ENCODE measurements around the gene CSF1R. TPM values are rescaled to one million over a fixed set of nuclear protein-coding genes. Genes with fewer than 3 reads are reported as not detected.
A peak's percentile ranks its signal among the peaks of the same experiment; 100 is the strongest.

The CSF1R gene
- total RNA-seq, 1 donor from 2014 or later, result 0.65 TPM

GRCh38 chr5:150131978-150132694 lies 45.8 kb upstream of the CSF1R start:
- Mint-ChIP-seq H3K27me3 (ENCODE audit: low read depth) (no peaks in the 10 kb centered on the region), H3K4me3 (ENCODE audit: unreplicated experiment) (no peak overlapping the region), H3K36me3 (ENCODE audit: low read depth) (peaks cover 62% of the 10 kb centered on the region), H3K9me3 (ENCODE audit: low read depth) (no peaks in the 10 kb centered on the region), H3K27ac (ENCODE audit: unreplicated experiment) (peak overlapping the region; percentile 52), H3K4me1 (ENCODE audit: low read depth) (peaks cover 84% of the 10 kb centered on the region)
- no peak for DNase-seq (ENCODE audit: low spot score)
- TF ChIP-seq CTCF (IDR thresholded peaks at IDR 0.05), result no peak

- H3K36me3 Mint-ChIP-seq (ENCODE audit: low read depth), result peaks cover 66% of the 10 kb centered on the region
- peak overlapping the region; percentile 34 for H3K27ac Mint-ChIP-seq (ENCODE audit: unreplicated experiment)
- no peaks in the 10 kb centered on the region for H3K27me3 Mint-ChIP-seq (ENCODE audit: low read depth)
- peaks cover 77% of the 10 kb centered on the region for H3K4me1 Mint-ChIP-seq (ENCODE audit: low read depth)
- no peak for DNase-seq (ENCODE audit: low spot score)
- no peak overlapping the region for H3K4me3 Mint-ChIP-seq (ENCODE audit: unreplicated experiment)
- no peak for TF ChIP-seq CTCF (IDR thresholded peaks at IDR 0.05)
- H3K9me3 Mint-ChIP-seq (ENCODE audit: low read depth), result no peaks in the 10 kb centered on the region
Measured at GRCh38 chr5:150131461-150131860, 45.1 kb upstream of the CSF1R start.

- H3K9me3 Mint-ChIP-seq (ENCODE audit: low read depth), result no peaks in the 10 kb centered on the region
- no peak for TF ChIP-seq CTCF (IDR thresholded peaks at IDR 0.05)
- no peaks in the 10 kb centered on the region for H3K27me3 Mint-ChIP-seq (ENCODE audit: low read depth)
- DNase-seq (ENCODE audit: low spot score), result no peak
- peaks cover 67% of the 10 kb centered on the region for H3K4me1 Mint-ChIP-seq (ENCODE audit: low read depth)
- H3K4me3 Mint-ChIP-seq (ENCODE audit: unreplicated experiment), result no peak overlapping the region
- no peak overlapping the region for H3K27ac Mint-ChIP-seq (ENCODE audit: unreplicated experiment)
- H3K36me3 Mint-ChIP-seq (ENCODE audit: low read depth), result peaks cover 73% of the 10 kb centered on the region
Measured at GRCh38 chr5:150130493-150130922, 44.2 kb upstream of the CSF1R start.

- H3K4me3 Mint-ChIP-seq (ENCODE audit: unreplicated experiment), result no peak overlapping the region
- H3K4me1 Mint-ChIP-seq (ENCODE audit: low read depth), result peaks cover 62% of the 10 kb centered on the region
- H3K36me3 Mint-ChIP-seq (ENCODE audit: low read depth), result peaks cover 71% of the 10 kb centered on the region
- TF ChIP-seq CTCF (IDR thresholded peaks at IDR 0.05), result peak; percentile 92
- no peak for DNase-seq (ENCODE audit: low spot score)
- H3K27ac Mint-ChIP-seq (ENCODE audit: unreplicated experiment), result peak overlapping the region; percentile 60
- H3K27me3 Mint-ChIP-seq (ENCODE audit: low read depth), result no peaks in the 10 kb centered on the region
- no peaks in the 10 kb centered on the region for H3K9me3 Mint-ChIP-seq (ENCODE audit: low read depth)
Measured at GRCh38 chr5:150129813-150130492, 43.6 kb upstream of the CSF1R start.

GRCh38 chr5:150129454-150129812 lies 43.1 kb upstream of the CSF1R start:
- no peak for TF ChIP-seq CTCF (IDR thresholded peaks at IDR 0.05)
- peaks cover 57% of the 10 kb centered on the region for H3K4me1 Mint-ChIP-seq (ENCODE audit: low read depth)
- DNase-seq (ENCODE audit: low spot score), result no peak
- H3K27ac Mint-ChIP-seq (ENCODE audit: unreplicated experiment), result no peak overlapping the region
- H3K9me3 Mint-ChIP-seq (ENCODE audit: low read depth), result no peaks in the 10 kb centered on the region
- H3K4me3 Mint-ChIP-seq (ENCODE audit: unreplicated experiment), result no peak overlapping the region
- no peaks in the 10 kb centered on the region for H3K27me3 Mint-ChIP-seq (ENCODE audit: low read depth)
- H3K36me3 Mint-ChIP-seq (ENCODE audit: low read depth), result peaks cover 68% of the 10 kb centered on the region
